GM13976 (cell line): ENCODE results near the gene GLIS1.

ENCODE experiments used
- DNase-seq: peaks from one replicate; pipeline ENCODE4 v3.0.0; 2012; ENCODE audit warnings: low spot score
- in situ Hi-C: fragments of 300-500 bp; cut with MboI; formaldehyde crosslinking; loops from one replicate; pipeline ENCODE4 v1.12.0; 2022; ENCODE audit warnings: low sequenced_read_pairs, mixed read lengths, inconsistent platforms; ENCODE audit not compliant: unreplicated experiment
- TF ChIP-seq, protein P1 (sequence below): IDR thresholded peaks from 2 replicates; pipeline ENCODE4 v1.5.1; 2012; ENCODE audit warnings: borderline replicate concordance, mild to moderate bottlenecking; ENCODE audit not compliant: insufficient read depth; ENCODE audit errors: extremely low read depth, missing control alignments, control extremely low read depth

Gene GLIS1

DNA sequence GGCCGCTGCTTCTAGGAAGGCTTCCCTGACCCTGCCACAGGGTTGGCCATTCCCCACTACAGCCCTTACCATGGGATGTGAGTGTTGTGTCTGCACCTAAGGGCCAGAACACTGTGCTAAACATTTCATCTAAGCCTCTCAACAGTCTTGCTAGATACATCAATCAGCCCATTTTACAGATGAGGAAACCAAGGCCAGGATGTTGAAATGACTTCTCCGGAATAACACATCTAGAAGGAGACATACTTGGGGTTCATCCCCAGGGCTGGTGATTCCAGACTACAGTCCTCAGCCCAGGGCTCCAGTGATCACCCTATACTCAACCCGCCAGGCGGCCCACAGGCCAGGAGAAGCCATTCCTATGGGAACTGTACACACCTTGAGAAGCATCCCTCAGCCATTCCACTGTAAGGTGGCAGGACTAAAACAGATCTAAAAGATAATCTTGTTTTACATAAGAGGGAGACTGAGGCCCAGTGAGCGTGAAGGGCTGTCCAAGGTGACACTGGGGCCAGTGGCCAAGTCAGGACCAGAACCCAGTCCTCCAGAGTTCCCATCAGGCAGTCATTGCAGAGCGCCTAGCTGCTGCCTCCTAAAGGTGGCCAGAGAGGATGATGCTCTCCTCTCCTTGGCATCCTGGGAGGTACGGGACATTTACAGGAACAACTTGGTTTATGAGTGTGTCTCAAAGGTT lies 119.5 kb downstream of the GLIS1 start:
- in situ Hi-C loops: no loop called here
- TF ChIP-seq, protein P1, sequence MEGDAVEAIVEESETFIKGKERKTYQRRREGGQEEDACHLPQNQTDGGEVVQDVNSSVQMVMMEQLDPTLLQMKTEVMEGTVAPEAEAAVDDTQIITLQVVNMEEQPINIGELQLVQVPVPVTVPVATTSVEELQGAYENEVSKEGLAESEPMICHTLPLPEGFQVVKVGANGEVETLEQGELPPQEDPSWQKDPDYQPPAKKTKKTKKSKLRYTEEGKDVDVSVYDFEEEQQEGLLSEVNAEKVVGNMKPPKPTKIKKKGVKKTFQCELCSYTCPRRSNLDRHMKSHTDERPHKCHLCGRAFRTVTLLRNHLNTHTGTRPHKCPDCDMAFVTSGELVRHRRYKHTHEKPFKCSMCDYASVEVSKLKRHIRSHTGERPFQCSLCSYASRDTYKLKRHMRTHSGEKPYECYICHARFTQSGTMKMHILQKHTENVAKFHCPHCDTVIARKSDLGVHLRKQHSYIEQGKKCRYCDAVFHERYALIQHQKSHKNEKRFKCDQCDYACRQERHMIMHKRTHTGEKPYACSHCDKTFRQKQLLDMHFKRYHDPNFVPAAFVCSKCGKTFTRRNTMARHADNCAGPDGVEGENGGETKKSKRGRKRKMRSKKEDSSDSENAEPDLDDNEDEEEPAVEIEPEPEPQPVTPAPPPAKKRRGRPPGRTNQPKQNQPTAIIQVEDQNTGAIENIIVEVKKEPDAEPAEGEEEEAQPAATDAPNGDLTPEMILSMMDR: no peak
- DNase-seq: no peak

GRCh38 chr1:53618500-53619366 lies 120.2 kb downstream of the GLIS1 start:
- TF ChIP-seq, protein P1: no peak
- DNase-seq: no peak
- in situ Hi-C loops: no loop called here

DNA sequence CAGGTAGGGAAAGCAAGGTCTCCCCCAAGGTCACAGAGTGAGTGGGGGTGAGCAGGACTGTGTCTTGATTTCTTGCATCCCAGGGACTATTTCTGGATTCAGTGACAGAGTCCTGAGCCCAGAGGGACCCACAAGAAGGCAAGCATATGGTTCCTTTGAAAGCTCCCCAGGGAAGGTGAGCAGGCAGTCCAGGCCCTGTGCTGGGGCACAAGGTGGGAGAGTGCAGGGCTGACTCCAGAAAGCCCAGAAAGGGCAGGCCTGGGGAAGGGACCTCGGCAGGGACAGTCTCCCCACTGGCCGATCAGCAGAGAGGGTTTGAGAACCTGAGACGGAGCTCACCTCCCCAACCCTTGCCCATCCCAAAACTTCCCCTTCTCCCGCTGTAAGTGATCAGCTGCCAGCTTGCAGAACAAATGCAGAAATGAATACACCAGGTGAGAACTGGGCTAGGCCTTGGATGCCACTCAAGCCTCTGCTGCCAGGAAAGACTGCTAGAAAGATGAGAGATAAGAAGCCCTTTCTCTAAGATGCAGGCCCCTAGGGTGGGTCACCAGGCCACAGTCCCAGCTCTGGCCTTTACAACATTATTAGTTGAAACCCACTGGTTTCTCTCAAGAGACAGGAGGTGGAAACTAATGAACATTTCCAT lies 121.0 kb downstream of the GLIS1 start:
- DNase-seq: no peak
- in situ Hi-C loops: no loop called here
- TF ChIP-seq, protein P1: no peak

GRCh38 chr1:53617382-53617781 lies 121.6 kb downstream of the GLIS1 start:
- in situ Hi-C loops: no loop called here
- DNase-seq: no peak
- TF ChIP-seq, protein P1: no peak

DNA sequence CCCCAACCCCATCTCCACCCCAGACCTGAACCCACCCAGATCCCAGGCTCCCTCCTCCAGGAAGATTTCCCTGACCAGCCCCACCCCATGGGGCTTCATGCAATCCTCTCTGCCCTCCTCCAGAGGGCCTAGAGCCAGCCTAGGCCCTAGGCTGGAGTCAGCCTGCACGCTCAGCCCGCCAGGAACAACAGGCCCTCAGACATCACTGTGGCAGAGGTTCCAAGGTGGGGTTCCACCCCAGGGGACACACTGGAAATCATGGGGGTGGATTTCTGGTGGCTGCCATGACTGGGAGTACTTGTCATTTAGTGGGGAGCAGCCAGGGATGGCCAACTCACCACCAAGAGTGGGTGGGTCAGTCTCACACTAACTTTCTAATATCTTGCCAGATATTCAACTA lies 122.0 kb downstream of the GLIS1 start:
- TF ChIP-seq, protein P1: no peak
- in situ Hi-C loops: no loop called here
- no peak for DNase-seq

DNA sequence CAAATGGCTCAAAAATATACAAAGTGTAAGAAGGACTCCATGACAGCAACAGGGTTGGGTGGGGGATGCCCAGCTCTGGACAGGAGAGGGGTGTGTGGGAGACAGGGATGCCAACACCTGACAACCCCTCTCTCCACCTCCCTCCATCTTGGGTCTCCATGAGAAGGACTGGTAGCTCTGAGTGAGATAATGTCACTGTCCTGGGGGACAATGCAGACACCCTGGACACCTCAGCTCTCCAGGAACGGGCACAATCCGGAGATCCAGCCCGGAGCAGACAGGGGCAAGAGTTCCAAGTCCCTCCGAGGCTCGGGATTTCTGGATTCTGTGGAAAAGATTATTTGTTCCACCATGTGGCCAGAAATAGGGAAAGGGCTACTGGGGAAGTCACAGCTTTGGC lies 122.5 kb downstream of the GLIS1 start:
- TF ChIP-seq, protein P1: no peak
- DNase-seq: no peak

More for the DNA sequence above, 122.5 kb downstream of the GLIS1 start:
- in situ Hi-C loops: no loop called here
